A549 (cell line): Measurements from ENCODE around the gene LRRC46. TPM values are rescaled to one million over a fixed set of nuclear protein-coding genes. Genes with fewer than 3 reads are reported as not detected.

Experiments used
- CHD4 ChIP-seq: fragments of 200-600 bp; sonication (generic); IDR thresholded peaks from 2 replicates; pipeline ENCODE4 v1.6.1; 2016; ENCODE audit warnings: antibody characterized with exemption, mild to moderate bottlenecking, borderline replicate concordance
- polyA plus RNA-seq, 4 experiments: library from polyadenylated mRNA; depleted of rRNA in 3 of 4; stranded (reverse); fragments of >200 nt; fragmentation: RNase III in 1 of 4; extraction: RNeasy Plus Mini Kit Qiagen cat#74134 plus additional on column Dnase treatment in 1 of 4; gene quantifications; 2 replicates in 3 of 4; 3 replicates in 1 of 4; pipeline ENCODE4 v1.2.3, GENCODE V29; 2011 to 2017

The LRRC46 gene
- polyA plus RNA-seq, 2 of the 4 experiments (the other 2 are of a cell fraction), result 2.7 to 3.0 TPM

DNA sequence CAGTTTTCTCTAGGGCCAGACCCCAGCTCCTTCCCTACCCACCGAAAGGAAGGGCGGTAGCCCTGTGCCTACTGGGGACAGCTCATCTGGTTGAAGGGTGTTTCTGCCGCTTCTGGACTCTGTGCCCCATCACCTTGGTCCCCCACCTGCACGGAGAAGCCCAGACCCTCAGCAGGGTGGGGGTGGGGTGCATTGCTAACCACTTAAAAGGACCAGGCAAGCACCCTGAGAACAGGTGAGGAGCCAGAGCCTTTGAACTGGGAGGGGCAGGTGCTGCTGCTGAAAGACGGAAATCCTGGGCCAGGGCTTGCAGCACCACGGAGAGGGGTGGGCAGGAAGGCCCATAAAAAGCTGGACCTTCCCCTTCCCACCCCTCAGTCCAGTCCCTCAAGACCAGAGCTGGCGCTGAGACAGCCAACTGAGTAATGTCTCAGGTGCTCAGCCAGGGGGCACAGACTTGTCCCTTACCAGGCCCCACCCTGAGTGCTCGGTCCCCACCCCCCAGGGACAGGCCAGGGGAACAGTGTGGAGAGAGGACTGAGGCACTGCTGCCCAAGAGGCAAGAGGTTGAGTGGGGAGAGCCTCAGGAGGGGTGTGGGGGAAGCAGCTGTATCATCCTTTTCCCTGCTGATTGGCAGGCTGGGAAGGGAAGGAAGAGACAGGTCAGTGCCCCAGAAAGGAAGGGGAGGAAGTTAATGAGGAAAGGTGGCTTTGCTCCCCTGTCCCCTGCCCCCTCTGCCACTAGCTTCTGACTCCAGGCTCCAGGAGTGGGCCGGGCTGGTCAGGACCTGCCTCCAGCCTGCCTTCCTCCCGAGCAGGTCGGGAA, 53.6 kb downstream of the LRRC46 start (continued):
- no peak for TF ChIP-seq CHD4

Other genes with a start within 250 kb of the LRRC46 start
- gene KPNB1, start 181.8 kb upstream of the LRRC46 start, polyA plus RNA-seq (2011; rRNA removed), result 358 and 452 TPM in 2 replicates
- gene KPNB1, start 181.8 kb upstream of the LRRC46 start, polyA plus RNA-seq (2017; fragmentation: RNase III; extraction: RNeasy Plus Mini Kit Qiagen cat#74134 plus additional on column Dnase treatment), result 315 to 338 TPM (median 320 TPM) in 3 replicates
- gene TBKBP1, start 137.5 kb upstream of the LRRC46 start, polyA plus RNA-seq (2011; rRNA removed), result 3.3 and 3.4 TPM in 2 replicates
- gene TBKBP1, start 137.5 kb upstream of the LRRC46 start, polyA plus RNA-seq (2017; fragmentation: RNase III; extraction: RNeasy Plus Mini Kit Qiagen cat#74134 plus additional on column Dnase treatment), result 7.1 to 9.5 TPM (median 9.3 TPM) in 3 replicates
- gene TBX21, start 98.4 kb upstream of the LRRC46 start, polyA plus RNA-seq (2011; rRNA removed), result 0.03 TPM in 1 of 2 replicates, not detected in the other
- gene TBX21, start 98.4 kb upstream of the LRRC46 start, polyA plus RNA-seq (2017; fragmentation: RNase III; extraction: RNeasy Plus Mini Kit Qiagen cat#74134 plus additional on column Dnase treatment), result 0.04 TPM in 1 of 3 replicates, not detected in the others
- 7.0 and 7.1 TPM in 2 replicates for gene OSBPL7, start 9.9 kb upstream of the LRRC46 start, polyA plus RNA-seq (2011; rRNA removed)
- 11.4 to 16.9 TPM (median 15.4 TPM) in 3 replicates for gene OSBPL7, start 9.9 kb upstream of the LRRC46 start, polyA plus RNA-seq (2017; fragmentation: RNase III; extraction: RNeasy Plus Mini Kit Qiagen cat#74134 plus additional on column Dnase treatment)
- 97.7 and 103 TPM in 2 replicates for gene MRPL10, start 129 bp upstream of the LRRC46 start, polyA plus RNA-seq (2011; rRNA removed)
- 56.8 to 62.8 TPM (median 62.0 TPM) in 3 replicates for gene MRPL10, start 129 bp upstream of the LRRC46 start, polyA plus RNA-seq (2017; fragmentation: RNase III; extraction: RNeasy Plus Mini Kit Qiagen cat#74134 plus additional on column Dnase treatment)
- 20.7 and 25.8 TPM in 2 replicates for gene SCRN2, start 9.6 kb downstream of the LRRC46 start, polyA plus RNA-seq (2011; rRNA removed)
- gene SCRN2, start 9.6 kb downstream of the LRRC46 start, polyA plus RNA-seq (2017; fragmentation: RNase III; extraction: RNeasy Plus Mini Kit Qiagen cat#74134 plus additional on column Dnase treatment), result 37.3 to 47.7 TPM (median 43.7 TPM) in 3 replicates
- gene SP6, start 19.5 kb downstream of the LRRC46 start, polyA plus RNA-seq (2011; rRNA removed), result 0.61 and 0.67 TPM in 2 replicates
- 2.0 to 2.3 TPM (median 2.1 TPM) in 3 replicates for gene SP6, start 19.5 kb downstream of the LRRC46 start, polyA plus RNA-seq (2017; fragmentation: RNase III; extraction: RNeasy Plus Mini Kit Qiagen cat#74134 plus additional on column Dnase treatment)
- 6.2 and 8.0 TPM in 2 replicates for gene SP2, start 64.6 kb downstream of the LRRC46 start, polyA plus RNA-seq (2011; rRNA removed)
- gene SP2, start 64.6 kb downstream of the LRRC46 start, polyA plus RNA-seq (2017; fragmentation: RNase III; extraction: RNeasy Plus Mini Kit Qiagen cat#74134 plus additional on column Dnase treatment), result 10.5 to 13.4 TPM (median 11.6 TPM) in 3 replicates
- gene PNPO, start 109.9 kb downstream of the LRRC46 start, polyA plus RNA-seq (2011; rRNA removed), result 40.8 and 43.4 TPM in 2 replicates
- 28.7 to 29.8 TPM (median 29.5 TPM) in 3 replicates for gene PNPO, start 109.9 kb downstream of the LRRC46 start, polyA plus RNA-seq (2017; fragmentation: RNase III; extraction: RNeasy Plus Mini Kit Qiagen cat#74134 plus additional on column Dnase treatment)
- gene PRR15L, start 126.2 kb downstream of the LRRC46 start, polyA plus RNA-seq (2011; rRNA removed), result 2.2 and 3.7 TPM in 2 replicates
- 0.88 to 1.6 TPM (median 1.1 TPM) in 3 replicates for gene PRR15L, start 126.2 kb downstream of the LRRC46 start, polyA plus RNA-seq (2017; fragmentation: RNase III; extraction: RNeasy Plus Mini Kit Qiagen cat#74134 plus additional on column Dnase treatment)
- 124 and 179 TPM in 2 replicates for gene CDK5RAP3, start 139.4 kb downstream of the LRRC46 start, polyA plus RNA-seq (2011; rRNA removed)
- gene CDK5RAP3, start 139.4 kb downstream of the LRRC46 start, polyA plus RNA-seq (2017; fragmentation: RNase III; extraction: RNeasy Plus Mini Kit Qiagen cat#74134 plus additional on column Dnase treatment), result 135 to 165 TPM (median 164 TPM) in 3 replicates
- gene COPZ2, start 206.1 kb downstream of the LRRC46 start, polyA plus RNA-seq (2011; rRNA removed), result 19.1 and 19.3 TPM in 2 replicates
- 10.6 to 11.0 TPM (median 10.9 TPM) in 3 replicates for gene COPZ2, start 206.1 kb downstream of the LRRC46 start, polyA plus RNA-seq (2017; fragmentation: RNase III; extraction: RNeasy Plus Mini Kit Qiagen cat#74134 plus additional on column Dnase treatment)
- 241 and 283 TPM in 2 replicates for gene NFE2L1, start 216.7 kb downstream of the LRRC46 start, polyA plus RNA-seq (2011; rRNA removed)
- gene NFE2L1, start 216.7 kb downstream of the LRRC46 start, polyA plus RNA-seq (2017; fragmentation: RNase III; extraction: RNeasy Plus Mini Kit Qiagen cat#74134 plus additional on column Dnase treatment), result 104 to 111 TPM (median 108 TPM) in 3 replicates